Transverse colon (tissue), 4 donors: Measurements from ENCODE around the gene DNAH11.
"Not testable (repeated sequence)": the region's sequence is repeated elsewhere in the genome, so short reads cannot be mapped to it uniquely, and the experiment has no call there.

Experiments used
- EP300 ChIP-seq: sonication (generic); formaldehyde crosslinking; IDR thresholded peaks from one replicate; pipeline ENCODE4 v1.6.1; 2017; ENCODE audit warnings: antibody characterized with exemption, low read depth
- POLR2AphosphoS5 ChIP-seq, 3 donors: sonication (generic); formaldehyde crosslinking; IDR thresholded peaks; one replicate each; pipeline ENCODE4 v1.6.1; 2016; ENCODE audit warnings: antibody characterized with exemption in 3 of 3
- TF ChIP-seq, protein P1 (sequence below), 5 experiments: fragments of 200-600 bp in 3 of 5; fragments of 450-650 bp in 2 of 5; sonication (generic) in 3 of 5; IDR thresholded peaks; 1 replicate in 2 of 5; 2 replicates in 3 of 5; pipeline ENCODE4 v1.5.1; 2016 to 2017; ENCODE audit warnings: antibody characterized with exemption in 5 of 5, inconsistent platforms in 3 of 5, mild to moderate bottlenecking in 2 of 5, moderate library complexity in 1 of 5

- TF ChIP-seq, protein P1, sequence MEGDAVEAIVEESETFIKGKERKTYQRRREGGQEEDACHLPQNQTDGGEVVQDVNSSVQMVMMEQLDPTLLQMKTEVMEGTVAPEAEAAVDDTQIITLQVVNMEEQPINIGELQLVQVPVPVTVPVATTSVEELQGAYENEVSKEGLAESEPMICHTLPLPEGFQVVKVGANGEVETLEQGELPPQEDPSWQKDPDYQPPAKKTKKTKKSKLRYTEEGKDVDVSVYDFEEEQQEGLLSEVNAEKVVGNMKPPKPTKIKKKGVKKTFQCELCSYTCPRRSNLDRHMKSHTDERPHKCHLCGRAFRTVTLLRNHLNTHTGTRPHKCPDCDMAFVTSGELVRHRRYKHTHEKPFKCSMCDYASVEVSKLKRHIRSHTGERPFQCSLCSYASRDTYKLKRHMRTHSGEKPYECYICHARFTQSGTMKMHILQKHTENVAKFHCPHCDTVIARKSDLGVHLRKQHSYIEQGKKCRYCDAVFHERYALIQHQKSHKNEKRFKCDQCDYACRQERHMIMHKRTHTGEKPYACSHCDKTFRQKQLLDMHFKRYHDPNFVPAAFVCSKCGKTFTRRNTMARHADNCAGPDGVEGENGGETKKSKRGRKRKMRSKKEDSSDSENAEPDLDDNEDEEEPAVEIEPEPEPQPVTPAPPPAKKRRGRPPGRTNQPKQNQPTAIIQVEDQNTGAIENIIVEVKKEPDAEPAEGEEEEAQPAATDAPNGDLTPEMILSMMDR (IDR thresholded peaks at IDR 0.05), result not testable (repeated sequence)
- peak in 1 of 3 donors; percentile 39 for TF ChIP-seq POLR2AphosphoS5 (IDR thresholded peaks at IDR 0.05)
- not testable (repeated sequence) for TF ChIP-seq EP300
These were observed 322.9 kb downstream of the DNAH11 start for GRCh38 chr7:21865631-21866204.
